ENCODE data around the gene TSC1. TPM values are rescaled to one million over a fixed set of nuclear protein-coding genes. Genes with fewer than 3 reads are reported as not detected.

Gene TSC1
- total RNA-seq, 1 donor from 2014 or later: 69.0 TPM

DNA sequence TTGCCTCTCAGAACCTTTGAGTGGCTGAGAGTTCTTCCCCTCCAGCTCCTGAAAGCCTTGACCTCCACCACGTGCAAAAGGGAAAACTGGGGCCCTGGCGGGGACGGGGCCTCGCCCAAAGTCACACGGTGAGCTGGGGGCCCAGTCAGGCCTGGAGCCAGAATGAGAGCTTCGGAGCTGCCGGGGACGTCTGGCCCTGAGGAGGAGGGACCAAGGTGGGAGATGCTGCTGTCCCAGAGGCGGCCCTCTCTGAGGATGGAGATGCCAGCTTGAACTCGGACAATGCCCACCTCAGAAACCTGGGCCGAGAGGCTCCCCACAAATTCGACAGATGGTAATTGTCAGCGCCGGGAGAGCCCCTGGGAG lies 67.0 kb downstream of the TSC1 start:
- peak overlapping the region; percentile 29 for H3K27ac Mint-ChIP-seq
- no peak for DNase-seq (ENCODE audit: low spot score, unreplicated experiment)
- TF ChIP-seq, protein P1, sequence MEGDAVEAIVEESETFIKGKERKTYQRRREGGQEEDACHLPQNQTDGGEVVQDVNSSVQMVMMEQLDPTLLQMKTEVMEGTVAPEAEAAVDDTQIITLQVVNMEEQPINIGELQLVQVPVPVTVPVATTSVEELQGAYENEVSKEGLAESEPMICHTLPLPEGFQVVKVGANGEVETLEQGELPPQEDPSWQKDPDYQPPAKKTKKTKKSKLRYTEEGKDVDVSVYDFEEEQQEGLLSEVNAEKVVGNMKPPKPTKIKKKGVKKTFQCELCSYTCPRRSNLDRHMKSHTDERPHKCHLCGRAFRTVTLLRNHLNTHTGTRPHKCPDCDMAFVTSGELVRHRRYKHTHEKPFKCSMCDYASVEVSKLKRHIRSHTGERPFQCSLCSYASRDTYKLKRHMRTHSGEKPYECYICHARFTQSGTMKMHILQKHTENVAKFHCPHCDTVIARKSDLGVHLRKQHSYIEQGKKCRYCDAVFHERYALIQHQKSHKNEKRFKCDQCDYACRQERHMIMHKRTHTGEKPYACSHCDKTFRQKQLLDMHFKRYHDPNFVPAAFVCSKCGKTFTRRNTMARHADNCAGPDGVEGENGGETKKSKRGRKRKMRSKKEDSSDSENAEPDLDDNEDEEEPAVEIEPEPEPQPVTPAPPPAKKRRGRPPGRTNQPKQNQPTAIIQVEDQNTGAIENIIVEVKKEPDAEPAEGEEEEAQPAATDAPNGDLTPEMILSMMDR (IDR thresholded peaks at IDR 0.05; ENCODE audit: unreplicated experiment): no peak

DNA sequence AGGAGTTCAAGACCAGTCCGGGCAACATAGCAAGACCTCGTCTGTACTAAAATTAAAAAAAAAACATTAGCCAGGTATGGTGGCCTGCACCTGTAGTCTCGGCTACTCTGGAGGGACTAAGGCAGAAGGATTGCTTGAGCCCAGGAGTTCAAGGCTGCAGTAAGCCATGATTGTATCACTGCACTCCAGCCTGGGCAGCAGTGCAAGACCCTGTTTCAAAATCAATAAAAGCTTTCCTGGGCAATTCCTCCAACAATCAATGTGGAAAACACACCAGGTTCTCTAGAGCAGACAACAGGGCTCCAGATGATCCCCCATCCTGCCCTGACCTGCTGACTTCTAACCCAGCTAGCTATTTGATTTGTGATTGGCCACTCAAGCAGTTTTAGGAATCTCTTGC lies 67.6 kb downstream of the TSC1 start:
- DNase-seq (ENCODE audit: low spot score, unreplicated experiment): no peak
- peaks cover 4% of the 10 kb centered on the region for H3K27me3 Mint-ChIP-seq
- peak overlapping the region; percentile 81 for H3K4me3 Mint-ChIP-seq (ENCODE audit: low read depth)
- TF ChIP-seq, protein P1 (IDR thresholded peaks at IDR 0.05; ENCODE audit: unreplicated experiment): no peak
- no peaks in the 10 kb centered on the region for H3K4me1 Mint-ChIP-seq (ENCODE audit: low read depth)
- no peaks in the 10 kb centered on the region for H3K36me3 Mint-ChIP-seq (ENCODE audit: insufficient read depth)
- no peaks in the 10 kb centered on the region for H3K9me3 Mint-ChIP-seq (ENCODE audit: low read depth)
- no peak overlapping the region for H3K27ac Mint-ChIP-seq

More for the DNA sequence above, 67.0 kb downstream of the TSC1 start:
- peaks cover 4% of the 10 kb centered on the region for H3K27me3 Mint-ChIP-seq
- no peaks in the 10 kb centered on the region for H3K4me1 Mint-ChIP-seq (ENCODE audit: low read depth)
- H3K9me3 Mint-ChIP-seq (ENCODE audit: low read depth): no peaks in the 10 kb centered on the region
- peak overlapping the region; percentile 81 for H3K4me3 Mint-ChIP-seq (ENCODE audit: low read depth)
- H3K36me3 Mint-ChIP-seq (ENCODE audit: insufficient read depth): no peaks in the 10 kb centered on the region

DNA sequence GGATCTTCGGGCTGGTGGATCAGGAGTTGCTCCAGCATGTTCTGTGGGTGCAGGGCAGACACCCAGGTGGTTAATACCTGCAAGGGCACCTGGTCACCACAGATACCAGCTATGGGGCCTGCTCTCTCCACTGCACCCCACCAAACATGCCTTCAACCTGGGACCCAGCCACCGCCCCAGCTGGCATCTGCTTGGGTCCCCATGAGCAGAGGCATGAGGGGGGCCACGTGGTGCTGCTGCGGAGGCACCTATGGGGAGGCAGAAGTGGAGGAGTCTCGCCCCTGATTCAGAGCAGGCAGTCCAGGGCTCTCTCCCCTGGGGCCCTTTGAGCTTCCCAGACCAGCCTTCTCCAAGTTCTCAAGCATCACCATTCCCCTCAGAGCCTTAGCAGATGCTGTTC lies 69.3 kb downstream of the TSC1 start:
- H3K27ac Mint-ChIP-seq: no peak overlapping the region
- H3K36me3 Mint-ChIP-seq (ENCODE audit: insufficient read depth): no peaks in the 10 kb centered on the region
- no peaks in the 10 kb centered on the region for H3K9me3 Mint-ChIP-seq (ENCODE audit: low read depth)
- no peak for DNase-seq (ENCODE audit: low spot score, unreplicated experiment)
- H3K4me3 Mint-ChIP-seq (ENCODE audit: low read depth): no peak overlapping the region
- peaks cover 8% of the 10 kb centered on the region for H3K27me3 Mint-ChIP-seq
- TF ChIP-seq, protein P1 (IDR thresholded peaks at IDR 0.05; ENCODE audit: unreplicated experiment): no peak
- H3K4me1 Mint-ChIP-seq (ENCODE audit: low read depth): no peaks in the 10 kb centered on the region

DNA sequence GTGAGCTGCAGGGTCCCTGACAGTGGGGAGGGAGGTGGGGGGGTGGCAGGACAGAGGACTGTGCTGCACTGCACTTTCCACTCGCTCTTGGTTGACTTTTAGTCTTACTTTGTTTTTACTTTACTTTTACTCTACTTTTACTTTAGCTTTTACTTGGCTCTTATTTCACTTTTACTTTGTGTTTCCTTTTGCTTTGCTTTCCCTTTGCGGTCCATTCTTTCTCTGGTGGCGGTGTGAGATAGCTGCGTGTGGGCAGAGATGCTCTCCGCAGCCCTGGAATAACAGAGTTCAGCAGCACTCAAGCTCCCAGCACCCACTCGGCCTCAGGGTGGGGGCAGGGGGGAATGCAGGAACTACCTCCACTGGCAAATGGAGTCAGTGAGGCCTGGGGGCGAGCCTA lies 71.0 kb downstream of the TSC1 start:
- no peak overlapping the region for H3K27ac Mint-ChIP-seq
- H3K36me3 Mint-ChIP-seq (ENCODE audit: insufficient read depth): no peaks in the 10 kb centered on the region
- DNase-seq (ENCODE audit: low spot score, unreplicated experiment): no peak
- H3K4me3 Mint-ChIP-seq (ENCODE audit: low read depth): no peak overlapping the region
- H3K27me3 Mint-ChIP-seq: peaks cover 8% of the 10 kb centered on the region
- no peaks in the 10 kb centered on the region for H3K9me3 Mint-ChIP-seq (ENCODE audit: low read depth)
- no peaks in the 10 kb centered on the region for H3K4me1 Mint-ChIP-seq (ENCODE audit: low read depth)
- TF ChIP-seq, protein P1 (IDR thresholded peaks at IDR 0.05; ENCODE audit: unreplicated experiment): no peak

DNA sequence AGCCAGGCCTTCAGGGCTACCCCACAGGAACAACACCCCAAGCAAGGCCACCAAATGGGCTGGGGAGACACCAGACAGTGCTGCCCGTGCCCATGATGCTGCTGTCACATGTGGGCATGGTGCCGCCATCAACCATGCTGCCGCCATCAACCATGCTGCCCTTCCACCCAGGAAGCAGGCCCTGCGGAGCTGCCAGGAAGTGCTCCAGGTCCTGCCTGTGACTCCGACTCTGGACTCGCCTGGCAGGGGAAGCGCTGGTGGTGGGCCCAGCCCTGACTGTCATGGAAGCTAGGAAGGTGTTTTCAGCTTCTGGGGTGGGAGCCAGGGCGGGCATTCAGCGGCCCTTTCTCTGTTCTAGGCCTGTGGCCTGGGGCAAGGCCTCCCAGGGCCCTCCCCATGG lies 75.2 kb downstream of the TSC1 start:
- Mint-ChIP-seq H3K27me3 (peaks cover 4% of the 10 kb centered on the region), H3K4me3 (ENCODE audit: low read depth) (no peak overlapping the region), H3K36me3 (ENCODE audit: insufficient read depth) (no peaks in the 10 kb centered on the region), H3K4me1 (ENCODE audit: low read depth) (no peaks in the 10 kb centered on the region), H3K9me3 (ENCODE audit: low read depth) (no peaks in the 10 kb centered on the region), H3K27ac (peak overlapping the region; percentile 47)
- TF ChIP-seq, protein P1 (IDR thresholded peaks at IDR 0.05; ENCODE audit: unreplicated experiment): no peak
- DNase-seq (ENCODE audit: low spot score, unreplicated experiment): no peak

Measured in progenitor cell of endocrine pancreas (in vitro differentiated cells).